ENCODE data around the gene GAB2.

Gene GAB2

DNA sequence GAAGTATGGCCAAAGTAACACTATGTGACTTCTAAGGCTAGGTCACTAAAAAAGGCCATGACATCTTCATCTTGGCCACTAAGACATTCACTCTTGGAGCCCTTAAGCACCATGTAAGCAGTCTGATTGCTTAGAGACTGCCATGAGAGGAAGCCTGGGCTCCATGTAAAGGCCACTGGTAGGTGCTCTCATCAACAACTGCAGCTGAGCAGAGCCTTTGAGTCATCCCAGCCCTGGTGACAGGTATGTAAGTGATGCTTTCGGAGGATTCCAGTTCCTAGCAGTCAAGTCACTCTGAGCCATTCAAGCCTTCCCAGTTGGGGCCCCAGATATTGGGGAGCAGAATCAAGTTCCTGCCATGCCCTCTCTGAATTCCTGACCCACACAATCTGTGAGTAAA lies 26.2 kb downstream of the GAB2 start (continued):
- TF ChIP-seq, protein P1, sequence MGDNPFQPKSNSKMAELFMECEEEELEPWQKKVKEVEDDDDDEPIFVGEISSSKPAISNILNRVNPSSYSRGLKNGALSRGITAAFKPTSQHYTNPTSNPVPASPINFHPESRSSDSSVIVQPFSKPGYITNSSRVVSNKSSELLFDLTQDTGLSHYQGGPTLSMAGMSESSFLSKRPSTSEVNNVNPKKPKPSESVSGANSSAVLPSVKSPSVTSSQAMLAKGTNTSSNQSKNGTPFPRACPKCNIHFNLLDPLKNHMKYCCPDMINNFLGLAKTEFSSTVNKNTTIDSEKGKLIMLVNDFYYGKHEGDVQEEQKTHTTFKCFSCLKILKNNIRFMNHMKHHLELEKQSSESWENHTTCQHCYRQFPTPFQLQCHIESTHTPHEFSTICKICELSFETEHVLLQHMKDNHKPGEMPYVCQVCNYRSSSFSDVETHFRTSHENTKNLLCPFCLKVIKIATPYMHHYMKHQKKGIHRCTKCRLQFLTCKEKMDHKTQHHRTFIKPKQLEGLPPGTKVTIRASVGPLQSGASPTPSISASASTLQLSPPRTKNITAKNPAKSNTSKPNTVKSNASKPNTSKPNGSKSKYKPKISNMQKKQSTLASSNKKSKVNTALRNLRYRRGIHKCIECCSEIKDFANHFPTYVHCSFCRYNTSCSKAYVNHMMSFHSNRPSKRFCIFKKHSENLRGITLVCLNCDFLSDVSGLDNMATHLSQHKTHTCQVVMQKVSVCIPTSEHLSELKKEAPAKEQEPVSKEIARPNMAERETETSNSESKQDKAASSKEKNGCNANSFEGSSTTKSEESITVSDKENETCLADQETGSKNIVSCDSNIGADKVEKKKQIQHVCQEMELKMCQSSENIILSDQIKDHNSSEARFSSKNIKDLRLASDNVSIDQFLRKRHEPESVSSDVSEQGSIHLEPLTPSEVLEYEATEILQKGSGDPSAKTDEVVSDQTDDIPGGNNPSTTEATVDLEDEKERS (tag by site-specific recombination; IDR thresholded peaks at IDR 0.05): no peak
- TF ChIP-seq ZNF558 (tag by site-specific recombination; IDR thresholded peaks at IDR 0.05): no peak
- TF ChIP-seq, protein P2, sequence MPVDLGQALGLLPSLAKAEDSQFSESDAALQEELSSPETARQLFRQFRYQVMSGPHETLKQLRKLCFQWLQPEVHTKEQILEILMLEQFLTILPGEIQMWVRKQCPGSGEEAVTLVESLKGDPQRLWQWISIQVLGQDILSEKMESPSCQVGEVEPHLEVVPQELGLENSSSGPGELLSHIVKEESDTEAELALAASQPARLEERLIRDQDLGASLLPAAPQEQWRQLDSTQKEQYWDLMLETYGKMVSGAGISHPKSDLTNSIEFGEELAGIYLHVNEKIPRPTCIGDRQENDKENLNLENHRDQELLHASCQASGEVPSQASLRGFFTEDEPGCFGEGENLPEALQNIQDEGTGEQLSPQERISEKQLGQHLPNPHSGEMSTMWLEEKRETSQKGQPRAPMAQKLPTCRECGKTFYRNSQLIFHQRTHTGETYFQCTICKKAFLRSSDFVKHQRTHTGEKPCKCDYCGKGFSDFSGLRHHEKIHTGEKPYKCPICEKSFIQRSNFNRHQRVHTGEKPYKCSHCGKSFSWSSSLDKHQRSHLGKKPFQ (tag by site-specific recombination; IDR thresholded peaks at IDR 0.05): no peak
- no peak for TF ChIP-seq ZNF560 (tag by site-specific recombination; IDR thresholded peaks at IDR 0.05; ENCODE audit: borderline replicate concordance)
- no peak for TF ChIP-seq ZNF140 (tag by site-specific recombination; IDR thresholded peaks at IDR 0.05)
- TF ChIP-seq, protein P3, sequence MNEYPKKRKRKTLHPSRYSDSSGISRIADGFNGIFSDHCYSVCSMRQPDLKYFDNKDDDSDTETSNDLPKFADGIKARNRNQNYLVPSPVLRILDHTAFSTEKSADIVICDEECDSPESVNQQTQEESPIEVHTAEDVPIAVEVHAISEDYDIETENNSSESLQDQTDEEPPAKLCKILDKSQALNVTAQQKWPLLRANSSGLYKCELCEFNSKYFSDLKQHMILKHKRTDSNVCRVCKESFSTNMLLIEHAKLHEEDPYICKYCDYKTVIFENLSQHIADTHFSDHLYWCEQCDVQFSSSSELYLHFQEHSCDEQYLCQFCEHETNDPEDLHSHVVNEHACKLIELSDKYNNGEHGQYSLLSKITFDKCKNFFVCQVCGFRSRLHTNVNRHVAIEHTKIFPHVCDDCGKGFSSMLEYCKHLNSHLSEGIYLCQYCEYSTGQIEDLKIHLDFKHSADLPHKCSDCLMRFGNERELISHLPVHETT (tag by site-specific recombination; IDR thresholded peaks at IDR 0.05): no peak
- TF ChIP-seq ZNF239 (tag by site-specific recombination; IDR thresholded peaks at IDR 0.05): no peak
- no peak for TF ChIP-seq ZNF549 (tag by site-specific recombination; IDR thresholded peaks at IDR 0.05)

DNA sequence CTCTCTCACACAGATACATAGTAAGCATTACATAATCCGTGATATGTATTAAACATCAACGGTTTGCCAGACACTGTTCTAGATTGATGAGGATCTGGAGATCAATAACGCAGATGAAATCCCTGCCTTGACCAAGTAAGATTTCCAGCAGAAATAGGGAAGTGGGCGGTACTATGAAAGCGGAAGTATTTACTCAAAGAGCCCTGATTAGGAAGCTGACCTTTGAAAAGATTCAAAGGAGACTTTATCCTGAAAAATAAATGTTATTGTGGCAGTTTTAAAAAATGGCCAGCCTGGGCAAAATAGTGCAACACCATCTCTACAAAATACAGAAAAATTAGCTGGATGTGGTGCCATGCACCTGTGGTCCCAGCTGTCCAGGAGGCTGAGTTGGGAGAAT lies 26.8 kb downstream of the GAB2 start:
- H3K36me3 ChIP-seq (ENCODE audit: control insufficient read depth in 2 of 2, insufficient read depth in 1 of 2, low read length in 2 of 2): no peaks in the 10 kb centered on the region
- no peak overlapping the region for H3K4me3 ChIP-seq (ENCODE audit: low read depth, low read length)
- POLR2A ChIA-PET: no interaction called here
- no peaks in the 10 kb centered on the region for H3K4me1 ChIP-seq (ENCODE audit: control insufficient read depth, insufficient read depth, low read length)
- TF ChIP-seq ZNF623 (tag by site-specific recombination; IDR thresholded peaks at IDR 0.05) (no peak), ZNF777 (tag by site-specific recombination; IDR thresholded peaks at IDR 0.05; ENCODE audit: borderline replicate concordance) (no peak), KLF10 (tag by site-specific recombination; IDR thresholded peaks at IDR 0.05) (no peak), HOXA7 (CRISPR knock-in tag; IDR thresholded peaks at IDR 0.05; ENCODE audit: borderline replicate concordance) (no peak), ZNF221 (tag by site-specific recombination; IDR thresholded peaks at IDR 0.05; ENCODE audit: borderline replicate concordance) (no peak), ZNF768 (tag by site-specific recombination; IDR thresholded peaks at IDR 0.05) (no peak), ZNF600 (tag by site-specific recombination; IDR thresholded peaks at IDR 0.05) (no peak), ZNF514 (tag by site-specific recombination; IDR thresholded peaks at IDR 0.05) (no peak), ZBTB21 (tag by site-specific recombination; IDR thresholded peaks at IDR 0.05) (no peak), ZNF266 (tag by site-specific recombination; IDR thresholded peaks at IDR 0.05; ENCODE audit: low read depth) (no peak), ZNF624 (tag by site-specific recombination; IDR thresholded peaks at IDR 0.05) (no peak), ZNF473 (tag by site-specific recombination; IDR thresholded peaks at IDR 0.05) (no peak)
- TF ChIP-seq, protein P4, sequence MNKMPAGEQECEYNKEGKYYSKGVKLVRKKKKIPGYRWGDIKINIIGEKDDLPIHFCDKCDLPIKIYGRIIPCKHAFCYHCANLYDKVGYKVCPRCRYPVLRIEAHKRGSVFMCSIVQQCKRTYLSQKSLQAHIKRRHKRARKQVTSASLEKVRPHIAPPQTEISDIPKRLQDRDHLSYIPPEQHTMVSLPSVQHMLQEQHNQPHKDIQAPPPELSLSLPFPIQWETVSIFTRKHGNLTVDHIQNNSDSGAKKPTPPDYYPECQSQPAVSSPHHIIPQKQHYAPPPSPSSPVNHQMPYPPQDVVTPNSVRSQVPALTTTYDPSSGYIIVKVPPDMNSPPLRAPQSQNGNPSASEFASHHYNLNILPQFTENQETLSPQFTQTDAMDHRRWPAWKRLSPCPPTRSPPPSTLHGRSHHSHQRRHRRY (tag by site-specific recombination; IDR thresholded peaks at IDR 0.05): no peak
- TF ChIP-seq, protein P5, sequence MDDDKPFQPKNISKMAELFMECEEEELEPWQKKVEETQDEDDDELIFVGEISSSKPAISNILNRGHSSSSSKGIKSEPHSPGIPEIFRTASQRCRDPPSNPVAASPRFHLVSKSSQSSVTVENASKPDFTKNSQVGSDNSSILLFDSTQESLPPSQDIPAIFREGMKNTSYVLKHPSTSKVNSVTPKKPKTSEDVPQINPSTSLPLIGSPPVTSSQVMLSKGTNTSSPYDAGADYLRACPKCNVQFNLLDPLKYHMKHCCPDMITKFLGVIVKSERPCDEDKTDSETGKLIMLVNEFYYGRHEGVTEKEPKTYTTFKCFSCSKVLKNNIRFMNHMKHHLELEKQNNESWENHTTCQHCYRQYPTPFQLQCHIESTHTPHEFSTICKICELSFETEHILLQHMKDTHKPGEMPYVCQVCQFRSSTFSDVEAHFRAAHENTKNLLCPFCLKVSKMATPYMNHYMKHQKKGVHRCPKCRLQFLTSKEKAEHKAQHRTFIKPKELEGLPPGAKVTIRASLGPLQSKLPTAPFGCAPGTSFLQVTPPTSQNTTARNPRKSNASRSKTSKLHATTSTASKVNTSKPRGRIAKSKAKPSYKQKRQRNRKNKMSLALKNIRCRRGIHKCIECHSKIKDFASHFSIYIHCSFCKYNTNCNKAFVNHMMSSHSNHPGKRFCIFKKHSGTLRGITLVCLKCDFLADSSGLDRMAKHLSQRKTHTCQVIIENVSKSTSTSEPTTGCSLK (tag by site-specific recombination; IDR thresholded peaks at IDR 0.05): no peak
- TF ChIP-seq, protein P1 (tag by site-specific recombination; IDR thresholded peaks at IDR 0.05): no peak
- TF ChIP-seq, protein P6, sequence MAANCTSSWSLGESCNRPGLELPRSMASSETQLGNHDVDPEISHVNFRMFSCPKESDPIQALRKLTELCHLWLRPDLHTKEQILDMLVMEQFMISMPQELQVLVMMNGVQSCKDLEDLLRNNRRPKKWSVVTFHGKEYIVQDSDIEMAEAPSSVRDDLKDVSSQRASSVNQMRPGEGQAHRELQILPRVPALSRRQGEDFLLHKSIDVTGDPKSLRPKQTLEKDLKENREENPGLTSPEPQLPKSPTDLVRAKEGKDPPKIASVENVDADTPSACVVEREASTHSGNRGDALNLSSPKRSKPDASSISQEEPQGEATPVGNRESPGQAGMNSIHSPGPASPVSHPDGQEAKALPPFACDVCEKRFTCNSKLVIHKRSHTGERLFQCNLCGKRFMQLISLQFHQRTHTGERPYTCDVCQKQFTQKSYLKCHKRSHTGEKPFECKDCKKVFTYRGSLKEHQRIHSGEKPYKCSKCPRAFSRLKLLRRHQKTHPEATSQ (tag by site-specific recombination; IDR thresholded peaks at IDR 0.05): no peak
- no peaks in the 10 kb centered on the region for H3K9me3 ChIP-seq (ENCODE audit: control insufficient read depth, insufficient read depth, low read depth, low read length)
- CTCF ChIA-PET: no interaction called here
- no peak overlapping the region for H3K27ac ChIP-seq (ENCODE audit: extremely low read depth, low read depth, low read length)
